K562 (cell line): ENCODE measurements around the gene OLFML1. TPM values are rescaled to one million over a fixed set of nuclear protein-coding genes. Genes with fewer than 3 reads are reported as not detected.

Source experiments
- ATAC-seq: fragments of 200-7000 bp; cut with Tn5 transposase; 3 replicates; pipeline ENCODE4 v1.9.1; 2020; ENCODE audit warnings: moderate library complexity
- BruUV-seq: library from RNA; stranded (reverse); fragments of 400-500 nt; replicated peaks from 2 replicates; lab custom pipeline; 2021; lab: Mats Ljungman, UMichigan
- CTCF ChIA-PET: fragments of 300-600 bp; formaldehyde crosslinking; extraction: SDS; loops from one replicate; lab custom pipeline; 2021; ENCODE audit warnings: low intra/inter-chr PET ratio; lab: Yijun Ruan, JAX
- POLR2A ChIA-PET: fragments of 300-600, 350-650 bp; sonication (Branson Sonifier 250); formaldehyde crosslinking; extraction: SDS; loops from one replicate; lab custom pipeline; 2021; ENCODE audit warnings: antibody characterized with exemption, inconsistent platforms; lab: Yijun Ruan, JAX
- DNase-seq, 4 experiments: peaks; one replicate each; pipeline versions ENCODE4 v3.0.0 to v3.0.0-alpha.2; 2011 to 2018; ENCODE audit warnings: low spot score in 3 of 4, mixed read lengths in 3 of 4; ENCODE audit errors: extremely low read depth in 1 of 4
- FAIRE-seq: peaks from 2 replicates; lab custom pipeline; 2011; peaks lifted over from hg19 to GRCh38; lab: Jason Lieb, UNC
- H2AFZ ChIP-seq: 2 replicates; pipeline ENCODE4 v1.6.0; 2011; ENCODE audit warnings: low read depth, low read length, control low read depth, inconsistent platforms
- H3K27ac ChIP-seq: fragments of 200-600 bp; 3 replicates; pipeline ENCODE4 v1.8.0; 2011; ENCODE audit warnings: low read depth, mild to moderate bottlenecking, control low read depth, inconsistent platforms, low read length, moderate library complexity, mixed read lengths; ENCODE audit errors: extremely low read depth
- H3K27me3 ChIP-seq, 2 experiments: fragments of 300-600 bp in 1 of 2; 2 replicates in 1 of 2; 3 replicates in 1 of 2; pipeline versions ENCODE4 v1.6.0 to v1.8.0; 2011; ENCODE audit warnings: inconsistent platforms in 2 of 2, low read length in 2 of 2, mild to moderate bottlenecking in 1 of 2, mixed read lengths in 1 of 2, moderate library complexity in 1 of 2; ENCODE audit not compliant: control insufficient read depth in 2 of 2, insufficient read depth in 2 of 2
- H3K36me3 ChIP-seq: fragments of 300-600 bp; 3 replicates; pipeline ENCODE4 v1.8.0; 2011; ENCODE audit warnings: mild to moderate bottlenecking, low read length, inconsistent platforms; ENCODE audit not compliant: control insufficient read depth, insufficient read depth
- H3K4me1 ChIP-seq, 2 experiments: fragments of 200-600 bp in 1 of 2; replicated peaks in 1 of 2; 2 replicates in 1 of 2; 3 replicates in 1 of 2; pipeline versions ENCODE4 v1.5.1 to v1.8.0; 2011; ENCODE audit warnings: inconsistent platforms in 2 of 2, low read length in 2 of 2, mild to moderate bottlenecking in 1 of 2, mixed read lengths in 1 of 2, moderate library complexity in 1 of 2; ENCODE audit not compliant: control insufficient read depth in 2 of 2, insufficient read depth in 2 of 2
- H3K4me2 ChIP-seq: 2 replicates; pipeline ENCODE4 v1.6.1; 2011; ENCODE audit warnings: low read length, control low read depth, inconsistent platforms, mixed read lengths; ENCODE audit not compliant: insufficient read depth
- H3K4me3 ChIP-seq: fragments of 200-600 bp; sonication (generic), shearing (Covaris generic); 2 replicates; pipeline ENCODE4 v1.5.1; 2016; ENCODE audit warnings: control low read depth, inconsistent platforms
- H3K79me2 ChIP-seq: fragments of 200-600 bp; 3 replicates; pipeline ENCODE4 v1.8.0; 2011; ENCODE audit warnings: low read length, inconsistent platforms; ENCODE audit not compliant: control insufficient read depth, insufficient read depth
- H3K9ac ChIP-seq, 2 experiments: 2 replicates each; pipeline versions ENCODE4 v1.6.0 to v1.6.1; 2011; ENCODE audit warnings: low read depth in 2 of 2, low read length in 2 of 2, control low read depth in 1 of 2, inconsistent platforms in 1 of 2, mild to moderate bottlenecking in 1 of 2, mixed read lengths in 1 of 2; ENCODE audit not compliant: insufficient read depth in 1 of 2
- H3K9me1 ChIP-seq: one replicate; pipeline ENCODE4 v1.6.0; 2011; ENCODE audit warnings: inconsistent platforms, mild to moderate bottlenecking, low read length, moderate library complexity; ENCODE audit not compliant: control insufficient read depth, insufficient read depth
- H3K9me3 ChIP-seq: replicated peaks from 2 replicates; pipeline ENCODE4 v1.5.1; 2011; ENCODE audit warnings: low read depth, low read length, inconsistent platforms; ENCODE audit not compliant: control insufficient read depth, insufficient read depth
- H4K20me1 ChIP-seq: replicated peaks from 2 replicates; pipeline ENCODE4 v1.6.1; 2011; ENCODE audit warnings: low read length, inconsistent platforms, mixed read lengths; ENCODE audit not compliant: control insufficient read depth, insufficient read depth
- ATF7 ChIP-seq: fragments of 450-650 bp; IDR thresholded peaks from 2 replicates; pipeline ENCODE4 v1.7.1; 2014; ENCODE audit warnings: mild to moderate bottlenecking, moderate library complexity
- C11orf30 ChIP-seq: fragments of 450-650 bp; IDR thresholded peaks from 2 replicates; pipeline ENCODE4 v1.6.1; 2016; ENCODE audit warnings: low read depth, mild to moderate bottlenecking
- CBX8 ChIP-seq: fragments of 200-600 bp; sonication (generic); IDR thresholded peaks from 2 replicates; pipeline ENCODE4 v1.6.1; 2012; ENCODE audit warnings: borderline replicate concordance, mixed run types, low read depth, mild to moderate bottlenecking, moderate library complexity, mixed read lengths, low read length, control low read depth, inconsistent platforms; ENCODE audit not compliant: poor library complexity, severe bottlenecking; ENCODE audit errors: extremely low read depth
- CREBBP ChIP-seq: IDR thresholded peaks from one replicate; pipeline ENCODE4 v1.6.1; 2012; ENCODE audit warnings: low read depth, mild to moderate bottlenecking, control low read depth, inconsistent platforms, low read length
- CSDE1 ChIP-seq, 2 experiments: fragments of 450-650 bp; IDR thresholded peaks; 2 replicates each; pipeline ENCODE4 v1.6.1; 2016; ENCODE audit warnings: mild to moderate bottlenecking in 1 of 2
- CTCFL ChIP-seq: IDR thresholded peaks from 2 replicates; pipeline ENCODE4 v1.6.1; 2011; ENCODE audit warnings: borderline replicate concordance, low read depth, mild to moderate bottlenecking, moderate library complexity, low read length; ENCODE audit not compliant: insufficient read depth, poor library complexity, severe bottlenecking
- ELF4 ChIP-seq: fragments of 450-650 bp; formaldehyde crosslinking; IDR thresholded peaks from 2 replicates; pipeline ENCODE4 v1.4.0; 2022; ENCODE audit warnings: missing genetic modification characterization
- EZH2 ChIP-seq: IDR thresholded peaks from 2 replicates; pipeline ENCODE4 v1.6.1; 2012; ENCODE audit warnings: low read depth, mild to moderate bottlenecking, inconsistent platforms, low read length, borderline replicate concordance
- KAT8 ChIP-seq: fragments of 450-650 bp; IDR thresholded peaks from 2 replicates; pipeline ENCODE4 v1.6.1; 2016; ENCODE audit warnings: low read depth, mild to moderate bottlenecking
- NR2F6 ChIP-seq: fragments of 450-650 bp; formaldehyde crosslinking; IDR thresholded peaks from 2 replicates; pipeline ENCODE4 v1.4.0; 2020; ENCODE audit warnings: mild to moderate bottlenecking
- OTX1 ChIP-seq: fragments of 450-650 bp; formaldehyde crosslinking; IDR thresholded peaks from 2 replicates; pipeline ENCODE4 v1.4.0; 2022; ENCODE audit warnings: mild to moderate bottlenecking
- SMAD2 ChIP-seq: fragments of 150-350 bp; IDR thresholded peaks from 2 replicates; pipeline ENCODE4 v1.6.1; 2014; ENCODE audit warnings: low read depth, mild to moderate bottlenecking, low read length
- TCF3 ChIP-seq: sonication (generic); formaldehyde crosslinking; IDR thresholded peaks from 2 replicates; pipeline ENCODE4 v1.4.0; 2020; ENCODE audit warnings: mild to moderate bottlenecking, missing genetic modification reagents
- TRIM24 ChIP-seq, 2 experiments: fragments of 450-650 bp; IDR thresholded peaks; 2 replicates each; pipeline ENCODE4 v1.6.1; 2016
- ZNF263 ChIP-seq: sonication (generic); formaldehyde crosslinking; IDR thresholded peaks from 2 replicates; pipeline ENCODE4 v1.8.0; 2022; ENCODE audit warnings: mild to moderate bottlenecking, missing genetic modification reagents, borderline replicate concordance
- ZNF639 ChIP-seq, 2 experiments: fragments of 200-800 bp in 1 of 2; sonication (Bioruptor generic) in 1 of 2; sonication (generic) in 1 of 2; formaldehyde crosslinking in 1 of 2; IDR thresholded peaks in 1 of 2; conservative IDR thresholded peaks in 1 of 2; 2 replicates each; pipeline versions ENCODE4 v1.5.0 to v1.6.1; 2016 to 2020; ENCODE audit warnings: missing compliant biosample characterization in 1 of 2, missing genetic modification characterization in 1 of 2, missing genetic modification reagents in 1 of 2
- ZNF699 ChIP-seq: fragments of 250-450 bp; sonication (Bioruptor Pico); IDR thresholded peaks from 2 replicates; pipeline ENCODE4 v1.8.0; 2021; ENCODE audit warnings: mild to moderate bottlenecking, moderate library complexity; ENCODE audit not compliant: insufficient replicate concordance
- WGBS: fragments of 100-300 bp; shearing (Covaris generic); methylation state at CpG from one replicate; pipeline ENCODE4 v1.1.6; 2016; ENCODE audit warnings: low coverage, mixed read lengths; ENCODE audit not compliant: insufficient coverage; ENCODE audit errors: missing lambda C conversion rate; 5-methylcytosine and 5-hydroxymethylcytosine counted together
- in situ Hi-C: fragments of 300-500 bp; cut with MboI; formaldehyde crosslinking; loops from 4 replicates; pipeline ENCODE4 v1.15.0; 2018; ENCODE audit warnings: inconsistent platforms, mixed read lengths
- intact Hi-C: fragments of 100-400 bp; cut with micrococcal nuclease; formaldehyde crosslinking; loops from 2 replicates; pipeline ENCODE4 v1.14.2; 2022
- polyA plus RNA-seq, 8 experiments: library from polyadenylated mRNA; depleted of rRNA in 4 of 8; stranded (reverse) in 5 of 8; unstranded in 3 of 8; fragments of >200 nt; fragmentation: Nextera tagmentation in 2 of 8; fragmentation: Illumina TruSeq in 1 of 8; extraction: Ambion mirVana in 2 of 8; extraction: Trizol in 1 of 8; gene quantifications; 2 replicates each; pipeline versions ENCODE4 v1.2.1 to v1.2.3, GENCODE V29; 2011 to 2014; ENCODE audit warnings: inconsistent platforms in 1 of 8, missing spikeins in 1 of 8
- total RNA-seq, 7 experiments: library from RNA; depleted of rRNA in 6 of 7; stranded (reverse); fragments of >200 nt in 6 of 7; fragmentation: Illumina TruSeq in 2 of 7; extraction: Trizol in 2 of 7; gene quantifications; 2 replicates each; pipeline versions ENCODE4 v1.2.1 to v1.2.3, GENCODE V29; 2011 to 2021; ENCODE audit warnings: low replicate concordance in 1 of 7
- TF ChIP-seq, protein P1 (sequence below): sonication (generic); formaldehyde crosslinking; IDR thresholded peaks from 2 replicates; pipeline ENCODE4 v1.8.1; 2022; ENCODE audit warnings: missing genetic modification reagents

The OLFML1 gene
- total and polyA plus RNA-seq, 9 of the 15 experiments (the other 6 are each of a cell fraction or from before 2014, with no cell fraction given), result not detected

DNA sequence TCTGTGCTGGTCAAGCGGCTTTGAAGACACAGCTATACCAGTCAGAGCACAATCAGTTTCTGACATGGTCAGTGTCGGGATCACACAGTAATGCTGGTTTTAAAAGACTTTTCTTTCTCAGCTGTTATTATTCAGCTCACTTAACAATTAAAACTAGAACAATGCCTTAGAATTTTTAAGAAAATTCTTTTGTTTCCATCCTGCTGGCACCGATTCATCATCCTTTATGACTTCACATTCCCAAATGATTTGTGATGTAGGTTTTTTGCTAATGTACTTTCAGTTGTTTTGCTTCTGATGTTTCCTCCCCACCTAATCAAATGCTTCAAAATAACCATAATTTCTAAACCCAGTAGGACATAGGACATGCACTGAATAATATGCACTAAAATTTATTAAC is 34.5 kb upstream of the OLFML1 start:
- Histone ChIP-seq H3K4me3 (no peak overlapping the region), H3K4me1 (no peaks in the 10 kb centered on the region), H3K9ac (no peak overlapping the region), H3K79me2 (no peaks in the 10 kb centered on the region), H3K27me3 (peaks cover 0 to 8% of the 10 kb centered on the region in 2 experiments; a peak in 3 of 5 replicates), H4K20me1 (no peaks in the 10 kb centered on the region), H3K4me2 (no peak overlapping the region), H3K36me3 (no peaks in the 10 kb centered on the region), H3K27ac (no peak overlapping the region), H2AFZ (no peak overlapping the region), H3K9me1 (no peaks in the 10 kb centered on the region), H3K9me3 (no peaks in the 10 kb centered on the region)
- ChIA-PET POLR2A (no interaction called here), CTCF (no interaction called here)
- intact Hi-C loops (no loop called here), in situ Hi-C loops (no loop called here)
- ATAC-seq (no peak), DNase-seq (no peak), FAIRE-seq (no peak)
- TF ChIP-seq SMAD2 (no peak), OTX1 (no peak), KAT8 (no peak), ELF4 (CRISPR knock-in tag) (no peak), CBX8 (no peak), EZH2 (no peak), ZNF699 (no peak), ZNF639 (CRISPR knock-in tag; conservative IDR thresholded peaks at IDR 0.05 in 1 of 2, IDR thresholded peaks at IDR 0.05 in 1 of 2) (no peak), ZNF263 (CRISPR knock-in tag) (no peak), CSDE1 (IDR thresholded peaks at IDR 0.05) (no peak), C11orf30 (no peak), CREBBP (no peak), CTCFL (no peak), TCF3 (CRISPR knock-in tag) (no peak), NR2F6 (CRISPR knock-in tag) (no peak), ATF7 (no peak), TRIM24 (IDR thresholded peaks at IDR 0.05) (no peak)
- TF ChIP-seq, protein P1, sequence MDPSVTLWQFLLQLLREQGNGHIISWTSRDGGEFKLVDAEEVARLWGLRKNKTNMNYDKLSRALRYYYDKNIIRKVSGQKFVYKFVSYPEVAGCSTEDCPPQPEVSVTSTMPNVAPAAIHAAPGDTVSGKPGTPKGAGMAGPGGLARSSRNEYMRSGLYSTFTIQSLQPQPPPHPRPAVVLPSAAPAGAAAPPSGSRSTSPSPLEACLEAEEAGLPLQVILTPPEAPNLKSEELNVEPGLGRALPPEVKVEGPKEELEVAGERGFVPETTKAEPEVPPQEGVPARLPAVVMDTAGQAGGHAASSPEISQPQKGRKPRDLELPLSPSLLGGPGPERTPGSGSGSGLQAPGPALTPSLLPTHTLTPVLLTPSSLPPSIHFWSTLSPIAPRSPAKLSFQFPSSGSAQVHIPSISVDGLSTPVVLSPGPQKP (CRISPR knock-in tag), result no peak
- BruUV-seq, result no TSS peak
- WGBS, result 0% methylated on average over 3 of the region's 3 CpGs
